K562 (cell line): Measurements from ENCODE around the gene LMNTD2. TPM values are rescaled to one million over a fixed set of nuclear protein-coding genes. Genes with fewer than 3 reads are reported as not detected.

ENCODE experiments used
- ARID1B ChIP-seq: fragments of 450-650 bp; IDR thresholded peaks from 2 replicates; pipeline ENCODE4 v1.6.1; 2016; ENCODE audit warnings: antibody characterized with exemption, mild to moderate bottlenecking, inconsistent platforms
- BHLHE40 ChIP-seq: IDR thresholded peaks from 2 replicates; pipeline ENCODE4 v1.6.1; 2011; ENCODE audit warnings: low read length, improper control_type of control experiment
- MAFF ChIP-seq: IDR thresholded peaks from 2 replicates; pipeline ENCODE4 v1.6.1; 2012; ENCODE audit warnings: low read length, improper control_type of control experiment
- MCM2 ChIP-seq: fragments of 450-650 bp; IDR thresholded peaks from 2 replicates; pipeline ENCODE4 v1.6.1; 2017; ENCODE audit warnings: low read depth, mild to moderate bottlenecking
- MYNN ChIP-seq, 2 experiments: sonication (generic); formaldehyde crosslinking in 1 of 2; IDR thresholded peaks; 2 replicates each; pipeline versions ENCODE4 v1.5.0 to v1.6.1; 2016 to 2020; ENCODE audit warnings: antibody characterized with exemption in 1 of 2, missing genetic modification reagents in 1 of 2
- SUPT5H ChIP-seq: fragments of 450-650 bp; IDR thresholded peaks from 2 replicates; pipeline ENCODE4 v1.6.1; 2016
- TGIF2 ChIP-seq: sonication (generic); formaldehyde crosslinking; IDR thresholded peaks from 2 replicates; pipeline ENCODE4 v1.8.1; 2022; ENCODE audit warnings: mild to moderate bottlenecking, missing genetic modification reagents, moderate library complexity
- polyA plus RNA-seq, 8 experiments: library from polyadenylated mRNA; depleted of rRNA in 4 of 8; stranded (reverse) in 5 of 8; unstranded in 3 of 8; fragments of >200 nt; fragmentation: Nextera tagmentation in 2 of 8; fragmentation: Illumina TruSeq in 1 of 8; extraction: Ambion mirVana in 2 of 8; extraction: Trizol in 1 of 8; gene quantifications; 2 replicates each; pipeline versions ENCODE4 v1.2.1 to v1.2.3, GENCODE V29; 2011 to 2014; ENCODE audit warnings: inconsistent platforms in 1 of 8, missing spikeins in 1 of 8
- total RNA-seq, 7 experiments: library from RNA; depleted of rRNA in 6 of 7; stranded (reverse); fragments of >200 nt in 6 of 7; fragmentation: Illumina TruSeq in 2 of 7; extraction: Trizol in 2 of 7; gene quantifications; 2 replicates each; pipeline versions ENCODE4 v1.2.1 to v1.2.3, GENCODE V29; 2011 to 2021; ENCODE audit warnings: low replicate concordance in 1 of 7
- TF ChIP-seq, protein P1 (sequence below), 2 experiments: fragments of 450-650 bp; IDR thresholded peaks; 2 replicates each; pipeline ENCODE4 v1.6.1; 2018; ENCODE audit warnings: mild to moderate bottlenecking in 2 of 2, low read depth in 1 of 2; ENCODE audit not compliant: partially characterized antibody in 2 of 2
- TF ChIP-seq, protein P2 (sequence below): fragments of 450-650 bp; IDR thresholded peaks from 2 replicates; pipeline ENCODE4 v1.6.1; 2017; ENCODE audit warnings: antibody characterized with exemption, mild to moderate bottlenecking
- TF ChIP-seq, protein P3 (sequence below): sonication (generic); formaldehyde crosslinking; IDR thresholded peaks from 2 replicates; pipeline ENCODE4 v1.8.0; 2022; ENCODE audit warnings: mild to moderate bottlenecking, missing genetic modification reagents
- TF ChIP-seq, protein P4 (sequence below): IDR thresholded peaks from 3 replicates; pipeline ENCODE4 v1.6.1; 2011; ENCODE audit warnings: borderline replicate concordance, mild to moderate bottlenecking, moderate library complexity; ENCODE audit not compliant: insufficient read length; ENCODE audit errors: extremely low read depth
- TF ChIP-seq, protein P5 (sequence below): fragments of 450-650 bp; formaldehyde crosslinking; conservative IDR thresholded peaks from 2 replicates; pipeline ENCODE4 v1.4.0; 2022; ENCODE audit warnings: mild to moderate bottlenecking, missing genetic modification characterization

The LMNTD2 gene
- total and polyA plus RNA-seq, 9 of the 15 experiments (the other 6 are each of a cell fraction or from before 2014, with no cell fraction given) = 0.48 to 4.2 (median 1.5) TPM; not detected in 3

DNA sequence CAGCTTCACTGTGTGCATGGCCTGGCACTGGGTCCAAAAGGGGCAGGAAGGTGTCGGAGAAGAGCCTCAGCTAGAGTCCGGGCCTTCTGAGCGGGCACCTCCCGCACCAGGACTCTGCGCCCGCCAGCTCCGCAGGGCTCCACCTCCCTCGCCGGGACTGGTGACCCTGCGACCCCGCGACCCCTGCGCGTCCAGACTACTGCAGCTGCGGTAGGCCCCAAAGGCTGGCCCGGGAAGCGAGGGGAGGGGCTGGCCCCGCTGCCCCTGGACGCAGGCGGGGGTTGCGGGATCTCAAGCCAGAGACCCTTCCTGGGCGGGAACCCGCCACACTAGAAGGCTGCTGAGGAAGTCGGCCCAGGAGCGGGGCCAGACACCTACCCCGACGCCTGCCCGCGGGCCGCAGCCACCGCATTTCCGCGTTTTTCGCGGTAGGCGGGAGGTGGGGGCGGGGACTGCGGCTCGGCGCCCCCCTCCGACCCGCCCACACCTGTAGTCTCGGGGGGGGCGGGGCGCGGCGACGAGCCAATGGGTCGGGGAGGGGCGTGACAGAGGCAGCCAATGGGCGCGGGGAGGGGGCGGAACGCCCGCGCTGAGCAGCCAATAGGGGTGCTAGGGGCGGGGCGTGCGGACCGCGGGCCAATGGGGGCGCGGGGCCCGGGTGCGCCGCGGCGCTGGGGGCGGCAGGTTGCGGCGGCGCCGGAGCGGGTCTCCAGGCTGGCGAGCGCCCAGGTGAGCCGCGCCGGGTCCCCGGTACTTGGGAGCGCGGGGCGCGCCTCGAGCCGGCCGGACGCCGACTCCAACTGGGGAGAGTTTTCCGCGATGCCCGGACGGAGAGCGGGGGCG is at the start of gene LMNTD2, which contains the start of gene RASSF7 (continued):
- TF ChIP-seq, protein P1, sequence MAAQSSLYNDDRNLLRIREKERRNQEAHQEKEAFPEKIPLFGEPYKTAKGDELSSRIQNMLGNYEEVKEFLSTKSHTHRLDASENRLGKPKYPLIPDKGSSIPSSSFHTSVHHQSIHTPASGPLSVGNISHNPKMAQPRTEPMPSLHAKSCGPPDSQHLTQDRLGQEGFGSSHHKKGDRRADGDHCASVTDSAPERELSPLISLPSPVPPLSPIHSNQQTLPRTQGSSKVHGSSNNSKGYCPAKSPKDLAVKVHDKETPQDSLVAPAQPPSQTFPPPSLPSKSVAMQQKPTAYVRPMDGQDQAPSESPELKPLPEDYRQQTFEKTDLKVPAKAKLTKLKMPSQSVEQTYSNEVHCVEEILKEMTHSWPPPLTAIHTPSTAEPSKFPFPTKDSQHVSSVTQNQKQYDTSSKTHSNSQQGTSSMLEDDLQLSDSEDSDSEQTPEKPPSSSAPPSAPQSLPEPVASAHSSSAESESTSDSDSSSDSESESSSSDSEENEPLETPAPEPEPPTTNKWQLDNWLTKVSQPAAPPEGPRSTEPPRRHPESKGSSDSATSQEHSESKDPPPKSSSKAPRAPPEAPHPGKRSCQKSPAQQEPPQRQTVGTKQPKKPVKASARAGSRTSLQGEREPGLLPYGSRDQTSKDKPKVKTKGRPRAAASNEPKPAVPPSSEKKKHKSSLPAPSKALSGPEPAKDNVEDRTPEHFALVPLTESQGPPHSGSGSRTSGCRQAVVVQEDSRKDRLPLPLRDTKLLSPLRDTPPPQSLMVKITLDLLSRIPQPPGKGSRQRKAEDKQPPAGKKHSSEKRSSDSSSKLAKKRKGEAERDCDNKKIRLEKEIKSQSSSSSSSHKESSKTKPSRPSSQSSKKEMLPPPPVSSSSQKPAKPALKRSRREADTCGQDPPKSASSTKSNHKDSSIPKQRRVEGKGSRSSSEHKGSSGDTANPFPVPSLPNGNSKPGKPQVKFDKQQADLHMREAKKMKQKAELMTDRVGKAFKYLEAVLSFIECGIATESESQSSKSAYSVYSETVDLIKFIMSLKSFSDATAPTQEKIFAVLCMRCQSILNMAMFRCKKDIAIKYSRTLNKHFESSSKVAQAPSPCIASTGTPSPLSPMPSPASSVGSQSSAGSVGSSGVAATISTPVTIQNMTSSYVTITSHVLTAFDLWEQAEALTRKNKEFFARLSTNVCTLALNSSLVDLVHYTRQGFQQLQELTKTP (IDR thresholded peaks at IDR 0.05; ENCODE audit: low read depth in 1 of 2, partially characterized antibody in 2 of 2) = no peak
- TF ChIP-seq SUPT5H (peak; percentile 80), MAFF (no peak), MCM2 (no peak), ARID1B (0 out of 2 replicates have a peak, but pooled peaks have one; percentile 5), BHLHE40 (no peak), MYNN (IDR thresholded peaks at IDR 0.05) (peak; percentile 33; the same call in 1 of the 2 replicates), MYNN (CRISPR knock-in tag; IDR thresholded peaks at IDR 0.05) (no peak), TGIF2 (CRISPR knock-in tag) (no peak)
- TF ChIP-seq, protein P2, sequence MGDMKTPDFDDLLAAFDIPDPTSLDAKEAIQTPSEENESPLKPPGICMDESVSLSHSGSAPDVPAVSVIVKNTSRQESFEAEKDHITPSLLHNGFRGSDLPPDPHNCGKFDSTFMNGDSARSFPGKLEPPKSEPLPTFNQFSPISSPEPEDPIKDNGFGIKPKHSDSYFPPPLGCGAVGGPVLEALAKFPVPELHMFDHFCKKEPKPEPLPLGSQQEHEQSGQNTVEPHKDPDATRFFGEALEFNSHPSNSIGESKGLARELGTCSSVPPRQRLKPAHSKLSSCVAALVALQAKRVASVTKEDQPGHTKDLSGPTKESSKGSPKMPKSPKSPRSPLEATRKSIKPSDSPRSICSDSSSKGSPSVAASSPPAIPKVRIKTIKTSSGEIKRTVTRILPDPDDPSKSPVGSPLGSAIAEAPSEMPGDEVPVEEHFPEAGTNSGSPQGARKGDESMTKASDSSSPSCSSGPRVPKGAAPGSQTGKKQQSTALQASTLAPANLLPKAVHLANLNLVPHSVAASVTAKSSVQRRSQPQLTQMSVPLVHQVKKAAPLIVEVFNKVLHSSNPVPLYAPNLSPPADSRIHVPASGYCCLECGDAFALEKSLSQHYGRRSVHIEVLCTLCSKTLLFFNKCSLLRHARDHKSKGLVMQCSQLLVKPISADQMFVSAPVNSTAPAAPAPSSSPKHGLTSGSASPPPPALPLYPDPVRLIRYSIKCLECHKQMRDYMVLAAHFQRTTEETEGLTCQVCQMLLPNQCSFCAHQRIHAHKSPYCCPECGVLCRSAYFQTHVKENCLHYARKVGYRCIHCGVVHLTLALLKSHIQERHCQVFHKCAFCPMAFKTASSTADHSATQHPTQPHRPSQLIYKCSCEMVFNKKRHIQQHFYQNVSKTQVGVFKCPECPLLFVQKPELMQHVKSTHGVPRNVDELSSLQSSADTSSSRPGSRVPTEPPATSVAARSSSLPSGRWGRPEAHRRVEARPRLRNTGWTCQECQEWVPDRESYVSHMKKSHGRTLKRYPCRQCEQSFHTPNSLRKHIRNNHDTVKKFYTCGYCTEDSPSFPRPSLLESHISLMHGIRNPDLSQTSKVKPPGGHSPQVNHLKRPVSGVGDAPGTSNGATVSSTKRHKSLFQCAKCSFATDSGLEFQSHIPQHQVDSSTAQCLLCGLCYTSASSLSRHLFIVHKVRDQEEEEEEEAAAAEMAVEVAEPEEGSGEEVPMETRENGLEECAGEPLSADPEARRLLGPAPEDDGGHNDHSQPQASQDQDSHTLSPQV = peak; percentile 32
- TF ChIP-seq, protein P3, sequence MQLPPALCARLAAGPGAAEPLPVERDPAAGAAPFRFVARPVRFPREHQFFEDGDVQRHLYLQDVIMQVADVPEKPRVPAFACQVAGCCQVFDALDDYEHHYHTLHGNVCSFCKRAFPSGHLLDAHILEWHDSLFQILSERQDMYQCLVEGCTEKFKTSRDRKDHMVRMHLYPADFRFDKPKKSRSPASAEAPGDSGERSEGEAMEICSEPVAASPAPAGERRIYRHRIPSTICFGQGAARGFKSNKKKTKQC (CRISPR knock-in tag) = peak; percentile 52; the same call in 1 of the 2 replicates
- TF ChIP-seq, protein P4, sequence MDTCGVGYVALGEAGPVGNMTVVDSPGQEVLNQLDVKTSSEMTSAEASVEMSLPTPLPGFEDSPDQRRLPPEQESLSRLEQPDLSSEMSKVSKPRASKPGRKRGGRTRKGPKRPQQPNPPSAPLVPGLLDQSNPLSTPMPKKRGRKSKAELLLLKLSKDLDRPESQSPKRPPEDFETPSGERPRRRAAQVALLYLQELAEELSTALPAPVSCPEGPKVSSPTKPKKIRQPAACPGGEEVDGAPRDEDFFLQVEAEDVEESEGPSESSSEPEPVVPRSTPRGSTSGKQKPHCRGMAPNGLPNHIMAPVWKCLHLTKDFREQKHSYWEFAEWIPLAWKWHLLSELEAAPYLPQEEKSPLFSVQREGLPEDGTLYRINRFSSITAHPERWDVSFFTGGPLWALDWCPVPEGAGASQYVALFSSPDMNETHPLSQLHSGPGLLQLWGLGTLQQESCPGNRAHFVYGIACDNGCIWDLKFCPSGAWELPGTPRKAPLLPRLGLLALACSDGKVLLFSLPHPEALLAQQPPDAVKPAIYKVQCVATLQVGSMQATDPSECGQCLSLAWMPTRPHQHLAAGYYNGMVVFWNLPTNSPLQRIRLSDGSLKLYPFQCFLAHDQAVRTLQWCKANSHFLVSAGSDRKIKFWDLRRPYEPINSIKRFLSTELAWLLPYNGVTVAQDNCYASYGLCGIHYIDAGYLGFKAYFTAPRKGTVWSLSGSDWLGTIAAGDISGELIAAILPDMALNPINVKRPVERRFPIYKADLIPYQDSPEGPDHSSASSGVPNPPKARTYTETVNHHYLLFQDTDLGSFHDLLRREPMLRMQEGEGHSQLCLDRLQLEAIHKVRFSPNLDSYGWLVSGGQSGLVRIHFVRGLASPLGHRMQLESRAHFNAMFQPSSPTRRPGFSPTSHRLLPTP = no peak
- TF ChIP-seq, protein P5, sequence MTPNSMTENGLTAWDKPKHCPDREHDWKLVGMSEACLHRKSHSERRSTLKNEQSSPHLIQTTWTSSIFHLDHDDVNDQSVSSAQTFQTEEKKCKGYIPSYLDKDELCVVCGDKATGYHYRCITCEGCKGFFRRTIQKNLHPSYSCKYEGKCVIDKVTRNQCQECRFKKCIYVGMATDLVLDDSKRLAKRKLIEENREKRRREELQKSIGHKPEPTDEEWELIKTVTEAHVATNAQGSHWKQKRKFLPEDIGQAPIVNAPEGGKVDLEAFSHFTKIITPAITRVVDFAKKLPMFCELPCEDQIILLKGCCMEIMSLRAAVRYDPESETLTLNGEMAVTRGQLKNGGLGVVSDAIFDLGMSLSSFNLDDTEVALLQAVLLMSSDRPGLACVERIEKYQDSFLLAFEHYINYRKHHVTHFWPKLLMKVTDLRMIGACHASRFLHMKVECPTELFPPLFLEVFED (CRISPR knock-in tag) = no peak
